GM19328 (cell line): ENCODE measurements around the gene MYORG.
A peak's percentile ranks its signal among the peaks of the same experiment; 100 is the strongest.

Source experiments
- ATAC-seq: cut with Tn5 transposase; IDR thresholded peaks from one replicate; pipeline ENCODE4 v1.9.1; 2021; ENCODE audit warnings: mild to moderate bottlenecking, moderate library complexity; ENCODE audit not compliant: unreplicated experiment

The MYORG gene

DNA sequence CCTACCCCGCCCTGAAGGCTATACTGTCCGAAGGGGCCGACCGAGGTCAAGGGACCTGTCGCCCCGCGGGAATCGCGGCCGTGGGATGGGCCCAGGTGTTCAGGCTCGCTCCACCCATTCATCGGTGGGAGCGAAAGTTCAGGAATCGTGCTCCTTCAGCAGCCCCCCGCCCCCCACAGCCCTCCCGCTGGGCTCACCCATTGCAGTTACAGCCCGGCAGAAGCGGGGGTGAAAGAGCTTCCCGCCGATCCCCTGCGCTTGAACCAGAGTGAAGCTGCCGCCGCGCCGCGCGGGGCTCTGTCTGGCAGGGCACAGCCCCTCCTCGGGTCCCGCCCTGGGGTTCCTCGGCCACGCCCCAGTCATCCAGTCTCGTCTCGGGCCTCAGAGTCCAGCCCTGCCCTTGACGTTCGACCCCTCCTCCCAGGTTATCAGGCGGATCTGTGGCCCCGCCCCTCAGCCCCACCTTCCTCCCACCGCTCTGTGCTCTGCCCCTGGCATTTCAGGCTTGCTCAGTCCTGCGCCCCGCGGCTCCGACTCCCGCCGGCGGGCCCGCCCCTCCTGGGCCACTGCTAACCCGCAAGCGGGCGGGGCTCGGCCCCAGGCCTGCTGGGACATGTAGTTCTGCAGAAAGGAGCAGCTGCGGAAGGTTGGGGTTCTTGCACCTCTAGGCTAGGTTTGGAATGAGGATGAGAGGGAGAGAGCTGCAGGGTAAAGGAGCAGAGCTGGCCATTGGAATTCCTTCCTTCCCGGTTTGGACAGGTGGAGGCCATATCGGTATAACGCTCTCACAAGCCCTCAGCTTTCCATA, at the start of gene MYORG:
MYORG (minus strand) TSS at position 303 of the 808 bp plus-strand sequence. CDS start 3,955 bp downstream, outside the sequence.
- peak; percentile 84 for ATAC-seq

GRCh38 chr9:34419716-34420504, 43.2 kb upstream of the MYORG start:
- no peak for ATAC-seq

DNA sequence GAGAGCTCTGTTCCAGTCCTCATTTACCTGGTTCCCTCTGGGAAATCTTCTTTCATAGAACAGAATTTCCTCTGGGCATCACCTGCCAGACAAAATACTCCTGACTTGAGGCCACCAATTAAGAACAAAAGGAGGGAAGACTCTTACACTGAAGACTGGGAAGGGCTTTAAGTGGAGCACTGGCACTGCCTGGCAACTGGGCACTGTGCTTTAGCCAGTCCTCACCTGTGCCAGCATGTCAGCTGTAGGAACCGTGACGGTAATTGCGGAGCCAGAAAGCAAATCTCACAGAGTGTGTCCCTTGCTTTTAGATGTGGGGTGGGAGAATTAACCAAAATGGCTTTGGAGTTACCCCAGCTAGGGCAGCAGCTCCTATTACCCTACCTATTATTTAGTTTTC, 41.0 kb upstream of the MYORG start:
- ATAC-seq, result no peak

GRCh38 chr9:34413231-34413852, 36.6 kb upstream of the MYORG start:
- no peak for ATAC-seq

- ATAC-seq, result no peak
These were observed 35.6 kb upstream of the MYORG start for GRCh38 chr9:34412336-34412735.

GRCh38 chr9:34409154-34409553, 32.5 kb upstream of the MYORG start:
- ATAC-seq, result no peak

GRCh38 chr9:34408173-34408572, 31.5 kb upstream of the MYORG start:
- ATAC-seq, result no peak

DNA sequence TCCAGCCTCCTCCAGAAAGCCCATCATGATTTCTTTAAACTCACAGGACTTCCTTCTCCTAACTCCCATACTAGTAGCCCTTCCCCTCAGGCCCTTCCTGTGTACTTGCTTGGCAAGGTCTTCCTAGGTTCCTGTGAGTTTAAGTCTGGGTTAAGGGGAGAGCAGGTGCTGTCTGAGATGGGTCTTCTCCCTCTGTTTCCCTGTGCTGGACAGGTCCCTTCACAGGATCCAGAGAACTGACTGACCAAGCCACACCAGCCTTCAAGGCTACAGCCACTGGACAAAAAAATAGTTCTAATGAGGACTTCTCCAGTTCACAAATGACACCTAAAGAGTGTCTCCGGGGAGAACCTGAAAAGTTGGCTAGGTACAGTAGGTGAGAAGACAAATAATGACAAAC, 29.5 kb upstream of the MYORG start:
- ATAC-seq, result no peak

DNA sequence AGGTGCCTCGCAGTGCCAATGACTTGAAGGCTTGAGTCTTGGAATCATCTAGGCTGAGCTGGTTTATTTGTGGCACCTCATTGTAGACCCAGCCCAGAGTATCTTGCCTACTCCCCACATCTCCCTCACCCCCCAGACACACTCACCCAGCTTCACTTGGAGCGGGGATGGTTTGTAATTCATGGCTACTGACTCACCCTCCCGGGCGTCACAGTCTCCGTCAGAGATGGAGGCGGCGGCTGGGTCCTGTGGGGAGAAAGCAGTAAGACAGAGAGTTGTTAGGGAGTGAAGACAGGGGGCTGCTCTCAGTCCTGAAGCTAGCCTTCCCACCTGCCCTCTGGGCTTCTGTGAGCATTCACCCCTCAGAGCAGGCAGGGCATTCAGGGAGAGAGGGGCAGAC, 29.0 kb upstream of the MYORG start:
- no peak for ATAC-seq

DNA sequence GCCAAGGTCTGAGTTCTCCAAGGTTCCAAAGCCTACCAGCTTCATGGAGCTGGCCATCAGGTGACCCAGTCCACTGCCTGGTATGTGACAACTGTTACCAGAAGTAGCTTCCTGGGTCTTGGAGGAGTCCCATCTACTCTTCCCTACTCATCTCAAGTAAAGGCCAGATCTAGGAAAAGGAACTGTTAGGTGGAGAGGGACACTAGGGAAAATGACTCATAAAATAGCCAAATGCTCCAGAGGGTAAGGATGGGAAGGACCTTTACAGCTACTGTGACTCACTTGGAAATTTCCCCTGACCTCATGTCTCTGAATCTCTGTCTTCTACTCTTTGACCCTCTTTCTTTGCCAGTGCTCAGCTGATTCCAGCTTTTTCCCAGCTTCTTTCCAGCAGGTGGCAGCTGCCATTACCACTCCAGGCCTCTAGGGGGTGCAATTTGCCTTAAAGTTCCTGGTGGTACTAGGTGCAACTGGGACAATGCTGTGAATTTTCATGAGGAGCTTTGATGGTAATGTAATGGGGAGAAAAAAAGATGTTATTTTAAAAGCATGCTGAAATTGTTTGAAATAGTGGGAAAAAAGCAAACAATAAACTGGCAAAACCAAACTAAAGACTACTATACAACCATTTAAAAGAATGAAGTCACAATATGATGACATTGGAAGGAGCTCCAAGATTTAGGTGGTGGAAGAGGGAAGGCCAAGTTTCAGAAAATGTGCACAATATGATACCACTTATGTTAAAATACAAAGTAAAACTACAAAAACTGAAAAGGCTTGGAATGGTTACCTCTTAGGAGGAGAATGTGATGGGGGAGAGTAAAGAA, 27.1 kb upstream of the MYORG start:
- ATAC-seq, result no peak

GRCh38 chr9:34400686-34401602, 24.2 kb upstream of the MYORG start:
- ATAC-seq, result no peak

GRCh38 chr9:34400275-34400674, 23.6 kb upstream of the MYORG start:
- ATAC-seq, result no peak

DNA sequence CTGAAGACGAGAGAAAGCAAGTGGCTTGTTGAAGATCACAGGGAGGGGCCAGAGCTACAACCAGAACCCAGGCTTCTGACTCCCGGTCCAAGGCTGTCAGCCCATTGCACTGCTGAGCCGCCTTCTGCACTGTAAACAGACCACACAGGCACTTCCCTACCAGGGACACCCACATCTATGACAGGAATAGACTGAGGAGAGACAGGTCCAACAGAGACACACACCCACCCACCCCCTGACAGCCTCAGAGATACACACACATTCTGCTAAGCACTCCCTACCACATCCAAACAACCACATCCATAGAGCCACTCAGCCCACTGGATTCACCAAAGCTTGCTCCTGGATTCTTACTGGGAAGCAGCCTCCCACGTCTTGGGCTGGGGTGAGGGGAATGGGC, 23.0 kb upstream of the MYORG start:
- ATAC-seq, result no peak

DNA sequence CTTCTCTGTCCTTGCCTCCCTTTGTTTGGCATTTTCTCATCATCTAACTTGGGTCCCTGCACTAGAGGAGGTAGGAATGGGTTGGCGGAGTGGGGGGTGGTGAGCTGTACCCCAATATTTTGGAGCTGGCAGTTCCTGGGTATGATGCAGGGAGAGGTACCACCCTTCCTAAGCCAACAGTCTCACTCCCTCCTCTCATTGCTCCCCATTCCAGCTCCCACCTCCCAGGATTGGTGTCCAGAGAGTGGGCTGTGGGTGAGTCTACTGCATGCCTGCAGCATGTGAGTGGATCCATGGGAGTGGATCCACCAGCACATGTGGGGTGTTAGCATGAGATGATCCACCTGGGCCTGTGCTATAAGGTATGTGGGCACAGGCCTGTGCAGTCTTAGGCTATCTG, 22.2 kb upstream of the MYORG start:
- no peak for ATAC-seq

- ATAC-seq, result no peak
These were observed 19.8 kb upstream of the MYORG start for GRCh38 chr9:34396276-34397214.

DNA sequence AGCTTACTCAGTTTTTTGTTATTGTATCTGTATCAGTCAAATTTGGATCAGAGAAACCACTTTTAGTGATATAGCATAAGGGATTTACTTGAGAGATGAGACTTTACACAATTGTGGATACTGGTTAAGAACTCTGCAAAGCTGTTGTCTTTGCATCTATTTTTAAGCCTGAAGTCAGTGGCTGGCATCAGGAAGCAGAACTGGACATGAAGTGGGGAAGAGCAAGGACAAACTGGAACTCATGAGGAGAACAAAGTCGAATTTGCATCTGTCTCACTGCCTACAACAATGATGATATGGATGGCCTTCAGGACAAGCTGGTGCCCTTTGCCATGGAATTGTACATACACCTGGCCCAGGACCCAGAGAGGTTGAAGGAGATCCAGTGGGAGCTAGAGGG, 15.8 kb upstream of the MYORG start:
- no peak for ATAC-seq

- no peak for ATAC-seq
These were observed 10.5 kb upstream of the MYORG start for GRCh38 chr9:34387239-34387638.

DNA sequence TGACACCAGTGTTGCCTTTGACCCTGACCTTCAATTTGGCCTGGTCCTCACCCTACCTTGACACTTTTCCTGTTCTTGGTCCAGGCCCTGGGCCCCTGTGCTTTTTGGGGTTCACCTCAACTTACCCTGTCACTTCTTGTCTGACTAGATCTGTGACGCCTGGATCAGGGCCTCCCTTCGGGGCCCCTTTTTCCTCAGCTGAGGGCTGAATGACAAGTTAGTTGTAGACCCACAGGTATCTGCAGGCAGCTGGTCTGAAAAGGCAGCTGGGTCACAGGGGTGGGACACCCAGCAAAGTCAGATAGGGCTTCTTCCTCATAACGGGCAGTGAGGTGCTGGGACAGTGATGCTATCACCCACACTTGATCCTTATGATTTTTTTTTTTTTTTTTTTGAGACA, 10.0 kb upstream of the MYORG start:
- ATAC-seq, result no peak
